HepG2 (cell line): ENCODE measurements around the gene KCNK5. TPM values are rescaled to one million over a fixed set of nuclear protein-coding genes. Genes with fewer than 3 reads are reported as not detected.

ENCODE experiments used
- ATAC-seq: fragments of 200-7000 bp; cut with Tn5 transposase; 3 replicates; pipeline ENCODE4 v1.9.1; 2020; ENCODE audit warnings: mild to moderate bottlenecking, moderate library complexity
- BruUV-seq: library from RNA; stranded (reverse); fragments of 400-500 nt; replicated peaks from 2 replicates; lab custom pipeline; 2021; lab: Mats Ljungman, UMichigan
- CTCF ChIA-PET: fragments of 300-600 bp; formaldehyde crosslinking; extraction: SDS; loops from one replicate; lab custom pipeline; 2021; ENCODE audit warnings: low total read pairs, inconsistent platforms, low intra/inter-chr PET ratio; lab: Yijun Ruan, JAX
- POLR2A ChIA-PET: fragments of 350-600 bp; sonication (Branson Sonifier 250); formaldehyde crosslinking; loops from one replicate; lab custom pipeline; 2020; ENCODE audit warnings: antibody characterized with exemption, inconsistent platforms; lab: Yijun Ruan, JAX
- DNase-seq: peaks from one replicate; pipeline ENCODE4 v3.0.0-alpha.2; 2015; ENCODE audit warnings: low spot score
- FAIRE-seq: peaks from 3 replicates; lab custom pipeline; 2011; peaks lifted over from hg19 to GRCh38; lab: Jason Lieb, UNC
- H2AFZ ChIP-seq: one replicate; pipeline ENCODE4 v1.6.1; 2011; ENCODE audit warnings: low read length, inconsistent platforms
- H3K27ac ChIP-seq: fragments of 300-600 bp; 3 replicates; pipeline ENCODE4 v1.8.0; 2011; ENCODE audit warnings: mixed run types, mild to moderate bottlenecking, mixed read lengths, low read length, inconsistent platforms; ENCODE audit not compliant: insufficient read depth; ENCODE audit errors: extremely low read length
- H3K27me3 ChIP-seq, 2 experiments: fragments of 200-600 bp in 1 of 2; 2 replicates in 1 of 2; 3 replicates in 1 of 2; pipeline versions ENCODE4 v1.6.0 to v1.8.0; 2011; ENCODE audit warnings: low read length in 2 of 2, mild to moderate bottlenecking in 2 of 2, moderate library complexity in 2 of 2, inconsistent platforms in 1 of 2; ENCODE audit not compliant: insufficient read depth in 2 of 2, control insufficient read depth in 1 of 2
- H3K36me3 ChIP-seq, 2 experiments: fragments of 200-600 bp in 1 of 2; replicated peaks in 1 of 2; 2 replicates in 1 of 2; 3 replicates in 1 of 2; pipeline versions ENCODE4 v1.5.1 to v1.8.0; 2011; ENCODE audit warnings: low read length in 2 of 2, inconsistent platforms in 1 of 2; ENCODE audit not compliant: insufficient read depth in 2 of 2, control insufficient read depth in 1 of 2
- H3K4me1 ChIP-seq: 2 replicates; pipeline ENCODE4 v1.5.1; 2012; ENCODE audit warnings: low read length, inconsistent platforms; ENCODE audit not compliant: insufficient read depth
- H3K4me2 ChIP-seq: 2 replicates; pipeline ENCODE4 v1.6.0; 2011; ENCODE audit warnings: low read depth, low read length, inconsistent platforms
- H3K4me3 ChIP-seq, 3 experiments: fragments of 200-600 bp in 1 of 3; sonication (generic), shearing (Covaris generic) in 1 of 3; replicated peaks in 1 of 3; 2 replicates each; pipeline ENCODE4 v1.5.1; 2011 to 2016; ENCODE audit warnings: low read length in 3 of 3, inconsistent platforms in 2 of 3, low read depth in 2 of 3, mild to moderate bottlenecking in 2 of 3, control low read depth in 1 of 3, mixed read lengths in 1 of 3; ENCODE audit not compliant: insufficient read depth in 1 of 3
- H3K79me2 ChIP-seq: one replicate; pipeline ENCODE4 v1.6.1; 2011; ENCODE audit warnings: low read length, inconsistent platforms; ENCODE audit not compliant: insufficient read depth
- H3K9ac ChIP-seq: 2 replicates; pipeline ENCODE4 v1.6.0; 2011; ENCODE audit warnings: mild to moderate bottlenecking, low read depth, low read length, inconsistent platforms; ENCODE audit not compliant: insufficient read depth
- H3K9me3 ChIP-seq: 2 replicates; pipeline ENCODE4 v1.5.1; 2012; ENCODE audit warnings: mild to moderate bottlenecking, low read length
- H4K20me1 ChIP-seq: 2 replicates; pipeline ENCODE4 v1.6.0; 2011; ENCODE audit warnings: inconsistent platforms, mild to moderate bottlenecking, low read length, moderate library complexity; ENCODE audit not compliant: insufficient read depth
- CREB1 ChIP-seq, 2 experiments: fragments of 450-650 bp in 1 of 2; IDR thresholded peaks; 2 replicates each; pipeline ENCODE4 v1.6.1; 2016 to 2017; ENCODE audit warnings: control low read depth in 1 of 2, mild to moderate bottlenecking in 1 of 2, missing compliant biosample characterization in 1 of 2, missing genetic modification characterization in 1 of 2
- DPF2 ChIP-seq: sonication (generic); formaldehyde crosslinking; IDR thresholded peaks from 2 replicates; pipeline ENCODE4 v1.4.0; 2020; ENCODE audit warnings: mild to moderate bottlenecking, low read depth, missing genetic modification reagents, borderline replicate concordance
- HDAC6 ChIP-seq: fragments of 200-600 bp; sonication (generic); IDR thresholded peaks from 2 replicates; pipeline ENCODE4 v1.7.0; 2017; ENCODE audit warnings: mild to moderate bottlenecking, antibody characterized with exemption, low read length, low read depth
- KLF15 ChIP-seq: sonication (generic); formaldehyde crosslinking; IDR thresholded peaks from 2 replicates; pipeline ENCODE4 v1.8.1; 2023; ENCODE audit warnings: borderline replicate concordance, mild to moderate bottlenecking, inconsistent platforms, missing genetic modification reagents, mixed read lengths
- NONO ChIP-seq, 2 experiments: fragments of 450-650 bp in 1 of 2; sonication (generic) in 1 of 2; formaldehyde crosslinking in 1 of 2; IDR thresholded peaks in 1 of 2; conservative IDR thresholded peaks in 1 of 2; 2 replicates each; pipeline versions ENCODE4 v1.6.1 to v1.8.0; 2017 to 2022; ENCODE audit warnings: mild to moderate bottlenecking in 1 of 2, missing genetic modification reagents in 1 of 2, moderate library complexity in 1 of 2
- WGBS: methylation state at CpG from one replicate; pipeline ENCODE4 v1.1.6; 2017; ENCODE audit warnings: low lambda C conversion rate; 5-methylcytosine and 5-hydroxymethylcytosine counted together
- in situ Hi-C: cut with HindIII; loops from 2 replicates; pipeline ENCODE4 v1.10.0; 2017; ENCODE audit warnings: low pct_unique_long_range_greater_than_20kb; ENCODE audit not compliant: extremely low pct_ligation_motif_present
- intact Hi-C: fragments of 100-400 bp; cut with micrococcal nuclease; formaldehyde crosslinking; loops from one replicate; pipeline ENCODE4 v1.10.0; 2022; ENCODE audit not compliant: unreplicated experiment
- polyA plus RNA-seq, 8 experiments: library from polyadenylated mRNA; depleted of rRNA in 3 of 8; stranded (reverse) in 7 of 8; unstranded in 1 of 8; fragments of >200 nt; fragmentation: Illumina TruSeq in 4 of 8; extraction: Trizol in 4 of 8; gene quantifications; 2 replicates each; pipeline versions ENCODE4 v1.2.1 to v1.2.3, GENCODE V29; 2011 to 2016; ENCODE audit warnings: low read depth in 4 of 8, missing spikeins in 1 of 8, mixed read lengths in 1 of 8; ENCODE audit not compliant: insufficient read depth in 1 of 8
- total RNA-seq, 5 experiments: library from RNA; depleted of rRNA; stranded (reverse); fragments of >200 nt; fragmentation: Illumina TruSeq; extraction: Trizol; gene quantifications; 2 replicates each; pipeline ENCODE4 v1.2.3, GENCODE V29; 2016; ENCODE audit warnings: low read depth in 1 of 5
- TF ChIP-seq, protein P1 (sequence below): sonication (generic); formaldehyde crosslinking; IDR thresholded peaks from 2 replicates; pipeline ENCODE4 v1.5.1; 2020; ENCODE audit warnings: mild to moderate bottlenecking, moderate library complexity, missing genetic modification reagents
- TF ChIP-seq, protein P2 (sequence below): sonication (generic); formaldehyde crosslinking; IDR thresholded peaks from 2 replicates; pipeline ENCODE4 v1.9.0; 2021; ENCODE audit warnings: missing genetic modification reagents, borderline replicate concordance
- TF ChIP-seq, protein P3 (sequence below): sonication (generic); formaldehyde crosslinking; IDR thresholded peaks from 2 replicates; pipeline ENCODE4 v1.4.0; 2020; ENCODE audit warnings: missing genetic modification reagents
- TF ChIP-seq, protein P4 (sequence below): sonication (generic); formaldehyde crosslinking; IDR thresholded peaks from 2 replicates; pipeline ENCODE4 v1.8.1; 2022; ENCODE audit warnings: mild to moderate bottlenecking, missing genetic modification reagents
- TF ChIP-seq, protein P5 (sequence below): sonication (generic); formaldehyde crosslinking; IDR thresholded peaks from 2 replicates; pipeline ENCODE4 v1.5.0; 2020; ENCODE audit warnings: missing genetic modification reagents
- TF ChIP-seq, protein P6 (sequence below): sonication (generic); formaldehyde crosslinking; IDR thresholded peaks from 2 replicates; pipeline ENCODE4 v1.9.0; 2021; ENCODE audit warnings: missing genetic modification reagents, borderline replicate concordance

The KCNK5 gene
- total and polyA plus RNA-seq, 2 of the 13 experiments (the other 11 are each of a cell fraction or from before 2014, with no cell fraction given): 0.04 TPM; not detected in 1

DNA sequence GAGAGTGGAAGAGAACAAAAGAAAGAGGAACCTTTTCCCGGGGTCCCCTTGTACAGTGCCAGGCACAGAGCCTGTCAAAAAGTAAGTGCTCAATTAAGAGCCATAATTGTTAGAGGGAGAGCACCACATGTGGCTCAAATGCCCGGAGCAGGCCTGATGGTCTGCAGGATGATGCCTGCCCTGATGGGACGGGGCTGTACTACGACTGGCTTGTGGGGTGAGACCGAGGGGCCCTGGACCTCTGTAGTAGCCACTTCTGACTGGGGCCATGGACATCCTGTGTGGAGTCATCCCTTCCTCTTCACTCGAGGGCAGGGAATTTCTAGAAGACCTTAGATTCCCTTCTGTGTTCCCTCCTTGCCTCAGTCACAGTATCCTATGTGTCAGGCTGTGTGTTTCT lies 47.9 kb downstream of the KCNK5 start (continued):
- TF ChIP-seq KLF15 (CRISPR knock-in tag) (no peak), NONO (IDR thresholded peaks at IDR 0.05) (no peak), NONO (CRISPR knock-in tag; conservative IDR thresholded peaks at IDR 0.05) (no peak), DPF2 (CRISPR knock-in tag) (no peak)

DNA sequence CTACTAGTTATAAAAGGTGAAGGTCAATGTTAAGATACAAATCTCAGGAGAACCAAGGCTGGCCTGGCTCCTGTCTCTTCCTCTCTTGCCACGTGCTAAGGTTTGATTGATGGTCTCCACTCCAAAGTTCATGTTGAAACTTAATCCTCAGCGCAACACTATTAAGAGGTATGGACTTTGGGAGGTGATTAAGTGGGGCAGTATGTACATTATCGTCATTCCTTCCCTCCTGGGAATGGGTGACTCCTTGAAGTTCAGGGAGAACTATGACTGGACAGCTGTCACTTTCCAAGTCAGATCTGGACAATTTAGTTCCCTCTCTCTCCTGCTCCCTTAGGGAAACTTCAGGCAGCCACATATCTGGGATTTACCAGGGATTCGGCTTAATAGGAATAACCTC lies 50.5 kb downstream of the KCNK5 start:
- Histone ChIP-seq H3K27ac (no peak overlapping the region), H3K9ac (no peak overlapping the region), H3K79me2 (no peaks in the 10 kb centered on the region), H4K20me1 (no peaks in the 10 kb centered on the region), H2AFZ (no peak overlapping the region), H3K9me3 (peaks cover 15% of the 10 kb centered on the region), H3K4me3 (no peak overlapping the region), H3K36me3 (no peaks in the 10 kb centered on the region), H3K27me3 (no peaks in the 10 kb centered on the region), H3K4me2 (no peak overlapping the region), H3K4me1 (no peaks in the 10 kb centered on the region)
- no TSS peak for BruUV-seq
- ATAC-seq (no peak), FAIRE-seq (no peak), DNase-seq (no peak)
- in situ Hi-C loops: no loop called here
- CTCF ChIA-PET: no interaction called here
- WGBS: 17% methylated on average over 4 of the region's 4 CpGs
- intact Hi-C loops: no loop called here
- POLR2A ChIA-PET: no interaction called here
- TF ChIP-seq, protein P1, sequence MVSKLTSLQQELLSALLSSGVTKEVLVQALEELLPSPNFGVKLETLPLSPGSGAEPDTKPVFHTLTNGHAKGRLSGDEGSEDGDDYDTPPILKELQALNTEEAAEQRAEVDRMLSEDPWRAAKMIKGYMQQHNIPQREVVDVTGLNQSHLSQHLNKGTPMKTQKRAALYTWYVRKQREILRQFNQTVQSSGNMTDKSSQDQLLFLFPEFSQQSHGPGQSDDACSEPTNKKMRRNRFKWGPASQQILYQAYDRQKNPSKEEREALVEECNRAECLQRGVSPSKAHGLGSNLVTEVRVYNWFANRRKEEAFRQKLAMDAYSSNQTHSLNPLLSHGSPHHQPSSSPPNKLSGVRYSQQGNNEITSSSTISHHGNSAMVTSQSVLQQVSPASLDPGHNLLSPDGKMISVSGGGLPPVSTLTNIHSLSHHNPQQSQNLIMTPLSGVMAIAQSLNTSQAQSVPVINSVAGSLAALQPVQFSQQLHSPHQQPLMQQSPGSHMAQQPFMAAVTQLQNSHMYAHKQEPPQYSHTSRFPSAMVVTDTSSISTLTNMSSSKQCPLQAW: no peak
- TF ChIP-seq, protein P2, sequence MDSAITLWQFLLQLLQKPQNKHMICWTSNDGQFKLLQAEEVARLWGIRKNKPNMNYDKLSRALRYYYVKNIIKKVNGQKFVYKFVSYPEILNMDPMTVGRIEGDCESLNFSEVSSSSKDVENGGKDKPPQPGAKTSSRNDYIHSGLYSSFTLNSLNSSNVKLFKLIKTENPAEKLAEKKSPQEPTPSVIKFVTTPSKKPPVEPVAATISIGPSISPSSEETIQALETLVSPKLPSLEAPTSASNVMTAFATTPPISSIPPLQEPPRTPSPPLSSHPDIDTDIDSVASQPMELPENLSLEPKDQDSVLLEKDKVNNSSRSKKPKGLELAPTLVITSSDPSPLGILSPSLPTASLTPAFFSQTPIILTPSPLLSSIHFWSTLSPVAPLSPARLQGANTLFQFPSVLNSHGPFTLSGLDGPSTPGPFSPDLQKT (CRISPR knock-in tag): no peak
- TF ChIP-seq, protein P3, sequence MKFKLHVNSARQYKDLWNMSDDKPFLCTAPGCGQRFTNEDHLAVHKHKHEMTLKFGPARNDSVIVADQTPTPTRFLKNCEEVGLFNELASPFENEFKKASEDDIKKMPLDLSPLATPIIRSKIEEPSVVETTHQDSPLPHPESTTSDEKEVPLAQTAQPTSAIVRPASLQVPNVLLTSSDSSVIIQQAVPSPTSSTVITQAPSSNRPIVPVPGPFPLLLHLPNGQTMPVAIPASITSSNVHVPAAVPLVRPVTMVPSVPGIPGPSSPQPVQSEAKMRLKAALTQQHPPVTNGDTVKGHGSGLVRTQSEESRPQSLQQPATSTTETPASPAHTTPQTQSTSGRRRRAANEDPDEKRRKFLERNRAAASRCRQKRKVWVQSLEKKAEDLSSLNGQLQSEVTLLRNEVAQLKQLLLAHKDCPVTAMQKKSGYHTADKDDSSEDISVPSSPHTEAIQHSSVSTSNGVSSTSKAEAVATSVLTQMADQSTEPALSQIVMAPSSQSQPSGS (CRISPR knock-in tag): no peak
- TF ChIP-seq, protein P4, sequence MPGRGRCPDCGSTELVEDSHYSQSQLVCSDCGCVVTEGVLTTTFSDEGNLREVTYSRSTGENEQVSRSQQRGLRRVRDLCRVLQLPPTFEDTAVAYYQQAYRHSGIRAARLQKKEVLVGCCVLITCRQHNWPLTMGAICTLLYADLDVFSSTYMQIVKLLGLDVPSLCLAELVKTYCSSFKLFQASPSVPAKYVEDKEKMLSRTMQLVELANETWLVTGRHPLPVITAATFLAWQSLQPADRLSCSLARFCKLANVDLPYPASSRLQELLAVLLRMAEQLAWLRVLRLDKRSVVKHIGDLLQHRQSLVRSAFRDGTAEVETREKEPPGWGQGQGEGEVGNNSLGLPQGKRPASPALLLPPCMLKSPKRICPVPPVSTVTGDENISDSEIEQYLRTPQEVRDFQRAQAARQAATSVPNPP (CRISPR knock-in tag): no peak
- 0 out of 2 replicates have a peak, but pooled peaks have one; percentile 4 for TF ChIP-seq CREB1 (IDR thresholded peaks at IDR 0.05)
- TF ChIP-seq CREB1 (CRISPR knock-in tag; IDR thresholded peaks at IDR 0.05): no peak
- TF ChIP-seq, protein P5, sequence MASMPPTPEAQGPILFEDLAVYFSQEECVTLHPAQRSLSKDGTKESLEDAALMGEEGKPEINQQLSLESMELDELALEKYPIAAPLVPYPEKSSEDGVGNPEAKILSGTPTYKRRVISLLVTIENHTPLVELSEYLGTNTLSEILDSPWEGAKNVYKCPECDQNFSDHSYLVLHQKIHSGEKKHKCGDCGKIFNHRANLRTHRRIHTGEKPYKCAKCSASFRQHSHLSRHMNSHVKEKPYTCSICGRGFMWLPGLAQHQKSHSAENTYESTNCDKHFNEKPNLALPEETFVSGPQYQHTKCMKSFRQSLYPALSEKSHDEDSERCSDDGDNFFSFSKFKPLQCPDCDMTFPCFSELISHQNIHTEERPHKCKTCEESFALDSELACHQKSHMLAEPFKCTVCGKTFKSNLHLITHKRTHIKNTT (CRISPR knock-in tag): no peak
- TF ChIP-seq HDAC6: no peak
- TF ChIP-seq, protein P6, sequence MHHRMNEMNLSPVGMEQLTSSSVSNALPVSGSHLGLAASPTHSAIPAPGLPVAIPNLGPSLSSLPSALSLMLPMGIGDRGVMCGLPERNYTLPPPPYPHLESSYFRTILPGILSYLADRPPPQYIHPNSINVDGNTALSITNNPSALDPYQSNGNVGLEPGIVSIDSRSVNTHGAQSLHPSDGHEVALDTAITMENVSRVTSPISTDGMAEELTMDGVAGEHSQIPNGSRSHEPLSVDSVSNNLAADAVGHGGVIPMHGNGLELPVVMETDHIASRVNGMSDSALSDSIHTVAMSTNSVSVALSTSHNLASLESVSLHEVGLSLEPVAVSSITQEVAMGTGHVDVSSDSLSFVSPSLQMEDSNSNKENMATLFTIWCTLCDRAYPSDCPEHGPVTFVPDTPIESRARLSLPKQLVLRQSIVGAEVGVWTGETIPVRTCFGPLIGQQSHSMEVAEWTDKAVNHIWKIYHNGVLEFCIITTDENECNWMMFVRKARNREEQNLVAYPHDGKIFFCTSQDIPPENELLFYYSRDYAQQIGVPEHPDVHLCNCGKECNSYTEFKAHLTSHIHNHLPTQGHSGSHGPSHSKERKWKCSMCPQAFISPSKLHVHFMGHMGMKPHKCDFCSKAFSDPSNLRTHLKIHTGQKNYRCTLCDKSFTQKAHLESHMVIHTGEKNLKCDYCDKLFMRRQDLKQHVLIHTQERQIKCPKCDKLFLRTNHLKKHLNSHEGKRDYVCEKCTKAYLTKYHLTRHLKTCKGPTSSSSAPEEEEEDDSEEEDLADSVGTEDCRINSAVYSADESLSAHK (CRISPR knock-in tag): no peak
